ENCODE measurements around the gene ZNF543.

Gene ZNF543

GRCh38 chr19:57355916-57356315, 35.6 kb downstream of the ZNF543 start:
- no peak for DNase-seq (ENCODE audit: low read depth)
- in situ Hi-C loops (cut with HindIII; ENCODE audit: low sequenced_read_pairs) = no loop called here
- H3K4me3 ChIP-seq (ENCODE audit: low read depth, low read length) = no peak overlapping the region
- TF ChIP-seq, protein P1, sequence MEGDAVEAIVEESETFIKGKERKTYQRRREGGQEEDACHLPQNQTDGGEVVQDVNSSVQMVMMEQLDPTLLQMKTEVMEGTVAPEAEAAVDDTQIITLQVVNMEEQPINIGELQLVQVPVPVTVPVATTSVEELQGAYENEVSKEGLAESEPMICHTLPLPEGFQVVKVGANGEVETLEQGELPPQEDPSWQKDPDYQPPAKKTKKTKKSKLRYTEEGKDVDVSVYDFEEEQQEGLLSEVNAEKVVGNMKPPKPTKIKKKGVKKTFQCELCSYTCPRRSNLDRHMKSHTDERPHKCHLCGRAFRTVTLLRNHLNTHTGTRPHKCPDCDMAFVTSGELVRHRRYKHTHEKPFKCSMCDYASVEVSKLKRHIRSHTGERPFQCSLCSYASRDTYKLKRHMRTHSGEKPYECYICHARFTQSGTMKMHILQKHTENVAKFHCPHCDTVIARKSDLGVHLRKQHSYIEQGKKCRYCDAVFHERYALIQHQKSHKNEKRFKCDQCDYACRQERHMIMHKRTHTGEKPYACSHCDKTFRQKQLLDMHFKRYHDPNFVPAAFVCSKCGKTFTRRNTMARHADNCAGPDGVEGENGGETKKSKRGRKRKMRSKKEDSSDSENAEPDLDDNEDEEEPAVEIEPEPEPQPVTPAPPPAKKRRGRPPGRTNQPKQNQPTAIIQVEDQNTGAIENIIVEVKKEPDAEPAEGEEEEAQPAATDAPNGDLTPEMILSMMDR (IDR thresholded peaks at IDR 0.05; ENCODE audit: low read depth, low read length, missing control alignments) = no peak

DNA sequence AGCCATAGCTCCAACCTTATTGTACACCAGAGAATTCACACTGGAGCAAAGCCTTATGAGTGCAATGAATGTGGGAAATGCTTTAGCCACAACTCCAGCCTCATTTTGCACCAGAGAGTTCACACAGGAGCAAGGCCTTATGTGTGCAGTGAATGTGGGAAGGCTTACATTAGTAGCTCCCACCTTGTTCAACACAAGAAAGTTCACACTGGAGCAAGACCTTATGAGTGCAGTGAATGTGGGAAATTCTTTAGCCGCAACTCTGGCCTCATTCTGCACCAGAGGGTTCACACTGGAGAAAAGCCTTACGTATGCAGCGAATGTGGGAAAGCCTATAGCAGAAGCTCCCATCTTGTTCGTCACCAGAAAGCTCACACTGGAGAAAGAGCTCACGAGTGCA, 37.1 kb downstream of the ZNF543 start:
- DNase-seq (ENCODE audit: low read depth) = no peak
- H3K4me3 ChIP-seq (ENCODE audit: low read depth, low read length) = no peak overlapping the region
- in situ Hi-C loops (cut with HindIII; ENCODE audit: low sequenced_read_pairs) = no loop called here
- TF ChIP-seq, protein P1 (IDR thresholded peaks at IDR 0.05; ENCODE audit: low read depth, low read length, missing control alignments) = no peak

DNA sequence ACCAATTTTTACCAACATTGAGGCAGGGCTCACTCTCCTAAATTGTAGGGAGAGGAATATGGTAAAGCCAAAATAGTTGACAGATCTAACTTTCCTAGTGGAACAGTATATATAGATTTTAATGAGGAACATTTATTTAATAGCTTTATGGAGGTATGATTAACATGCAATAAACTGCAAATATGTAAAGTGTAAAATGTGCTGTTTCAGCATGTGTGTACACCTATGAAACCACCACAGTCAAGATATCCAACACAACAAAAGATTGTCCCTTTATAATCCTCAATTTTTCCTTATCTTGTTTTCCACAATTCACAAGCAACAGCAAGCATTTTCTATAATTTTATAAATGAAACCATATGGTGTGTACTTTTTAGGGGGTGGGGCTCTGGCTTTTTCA, 39.0 kb downstream of the ZNF543 start:
- TF ChIP-seq, protein P1 (IDR thresholded peaks at IDR 0.05; ENCODE audit: low read depth, low read length, missing control alignments) = no peak
- no peak overlapping the region for H3K4me3 ChIP-seq (ENCODE audit: low read depth, low read length)
- DNase-seq (ENCODE audit: low read depth) = no peak
- in situ Hi-C loops (cut with HindIII; ENCODE audit: low sequenced_read_pairs) = no loop called here

DNA sequence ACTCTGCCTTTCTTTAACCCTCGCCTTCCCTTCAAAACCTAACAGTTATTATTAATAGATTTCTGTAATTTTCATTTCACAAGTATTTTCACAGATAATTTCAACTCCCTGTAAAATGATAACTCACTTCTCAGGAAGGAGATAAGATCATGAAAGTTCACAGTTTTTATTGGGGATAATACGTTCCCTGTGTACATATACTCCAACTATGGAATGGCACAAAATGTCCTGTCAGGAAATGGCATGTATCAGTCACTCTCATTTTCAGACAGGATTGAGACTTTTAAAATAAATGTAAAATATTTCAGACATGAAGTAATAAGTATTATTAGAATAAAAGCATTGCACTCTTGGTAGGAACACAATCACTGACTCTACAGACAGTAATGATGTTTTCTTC, 42.1 kb downstream of the ZNF543 start:
- in situ Hi-C loops (cut with HindIII; ENCODE audit: low sequenced_read_pairs) = no loop called here
- no peak for DNase-seq (ENCODE audit: low read depth)
- TF ChIP-seq, protein P1 (IDR thresholded peaks at IDR 0.05; ENCODE audit: low read depth, low read length, missing control alignments) = no peak
- H3K4me3 ChIP-seq (ENCODE audit: low read depth, low read length) = peak overlapping the region; percentile 54

- in situ Hi-C loops (cut with HindIII; ENCODE audit: low sequenced_read_pairs) = no loop called here
- peak; percentile 99 for DNase-seq (ENCODE audit: low read depth)
- peak within 1 kb of the TSS; percentile 54 for H3K4me3 ChIP-seq (ENCODE audit: low read depth, low read length)
- TF ChIP-seq, protein P1 (IDR thresholded peaks at IDR 0.05; ENCODE audit: low read depth, low read length, missing control alignments) = no peak
Observed at GRCh38 chr19:57362997-57363687, 42.9 kb downstream of the ZNF543 start, which contains the start of the genes TRAPPC2B and ZNF547. Gene TRAPPC2B, plus strand, starts transcription at chr19:57363551. Its CDS starts 1,283 bp downstream, at chr19:57364834. Gene ZNF547, plus strand, starts transcription at chr19:57363551. Its CDS starts 5,005 bp downstream, at chr19:57368556.

DNA sequence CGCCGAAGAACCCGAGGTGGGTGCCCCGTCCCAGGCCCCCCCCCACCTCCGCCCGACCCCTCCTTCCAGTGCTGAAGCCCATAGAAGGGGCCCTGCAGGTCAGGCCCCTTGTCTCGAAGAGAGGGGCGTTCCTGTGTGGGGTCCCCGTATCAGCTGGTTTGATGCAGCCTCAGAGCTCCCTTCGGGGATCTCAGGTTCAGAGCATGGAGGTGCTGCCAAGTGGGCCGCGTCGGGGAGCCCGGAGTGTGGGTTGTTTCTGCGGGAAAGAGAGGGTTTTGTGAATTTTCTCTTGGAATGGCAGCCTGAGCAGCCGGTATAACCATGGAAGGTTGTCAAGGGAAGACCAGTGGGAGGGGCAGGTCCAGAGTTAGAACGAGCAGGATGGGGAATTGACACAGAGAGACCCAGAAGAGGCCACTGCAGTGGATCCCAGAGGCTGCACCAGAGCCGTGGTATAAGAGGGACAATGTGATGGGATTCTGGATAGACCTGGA, 43.5 kb downstream of the ZNF543 start:
- no peak for DNase-seq (ENCODE audit: low read depth)
- TF ChIP-seq, protein P1 (IDR thresholded peaks at IDR 0.05; ENCODE audit: low read depth, low read length, missing control alignments) = no peak
- H3K4me3 ChIP-seq (ENCODE audit: low read depth, low read length) = peak overlapping the region; percentile 54
- in situ Hi-C loops (cut with HindIII; ENCODE audit: low sequenced_read_pairs) = no loop called here

Data from astrocyte of the cerebellum (primary cell).